ENCODE data around the gene IL13RA2. TPM values are rescaled to one million over a fixed set of nuclear protein-coding genes. Genes with fewer than 3 reads are reported as not detected.
A peak's percentile ranks its signal among the peaks of the same experiment; 100 is the strongest.

IL13RA2 gene
- polyA plus RNA-seq, 2 of the 4 experiments (the other 2 are of a cell fraction): not detected

GRCh38 chrX:114999906-115000305, 17.5 kb downstream of the IL13RA2 start:
- no peak overlapping the region for H3K27ac ChIP-seq
- H3K4me2 ChIP-seq: no peak overlapping the region
- H3K4me3 ChIP-seq: no peak overlapping the region
- ATAC-seq (no peak), DNase-seq (ENCODE audit: low read depth in 1 of 2, low spot score in 1 of 2) (no peak), FAIRE-seq (peak; percentile 23)
- no peak for TF ChIP-seq HOXB5 (CRISPR knock-in tag; IDR thresholded peaks at IDR 0.05)
- no peak for TF ChIP-seq MAZ (IDR thresholded peaks at IDR 0.05; ENCODE audit: borderline replicate concordance, low read depth, low read length)
- TF ChIP-seq MAFK (IDR thresholded peaks at IDR 0.05; ENCODE audit: partially characterized antibody): no peak
- TF ChIP-seq NFE2L2 (conservative IDR thresholded peaks at IDR 0.05; ENCODE audit: low read length): no peak
- TF ChIP-seq, protein P1, sequence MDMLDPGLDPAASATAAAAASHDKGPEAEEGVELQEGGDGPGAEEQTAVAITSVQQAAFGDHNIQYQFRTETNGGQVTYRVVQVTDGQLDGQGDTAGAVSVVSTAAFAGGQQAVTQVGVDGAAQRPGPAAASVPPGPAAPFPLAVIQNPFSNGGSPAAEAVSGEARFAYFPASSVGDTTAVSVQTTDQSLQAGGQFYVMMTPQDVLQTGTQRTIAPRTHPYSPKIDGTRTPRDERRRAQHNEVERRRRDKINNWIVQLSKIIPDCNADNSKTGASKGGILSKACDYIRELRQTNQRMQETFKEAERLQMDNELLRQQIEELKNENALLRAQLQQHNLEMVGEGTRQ (IDR thresholded peaks at IDR 0.05): no peak
- TF ChIP-seq HOXA7 (CRISPR knock-in tag; IDR thresholded peaks at IDR 0.05): no peak
- TF ChIP-seq KDM1A (IDR thresholded peaks at IDR 0.05; ENCODE audit: low read depth): no peak
- TF ChIP-seq, protein P2, sequence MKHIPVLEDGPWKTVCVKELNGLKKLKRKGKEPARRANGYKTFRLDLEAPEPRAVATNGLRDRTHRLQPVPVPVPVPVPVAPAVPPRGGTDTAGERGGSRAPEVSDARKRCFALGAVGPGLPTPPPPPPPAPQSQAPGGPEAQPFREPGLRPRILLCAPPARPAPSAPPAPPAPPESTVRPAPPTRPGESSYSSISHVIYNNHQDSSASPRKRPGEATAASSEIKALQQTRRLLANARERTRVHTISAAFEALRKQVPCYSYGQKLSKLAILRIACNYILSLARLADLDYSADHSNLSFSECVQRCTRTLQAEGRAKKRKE (CRISPR knock-in tag; IDR thresholded peaks at IDR 0.05; ENCODE audit: low read depth): no peak
- no peak for TF ChIP-seq SREBF2 (IDR thresholded peaks at IDR 0.05)
- TF ChIP-seq, protein P3, sequence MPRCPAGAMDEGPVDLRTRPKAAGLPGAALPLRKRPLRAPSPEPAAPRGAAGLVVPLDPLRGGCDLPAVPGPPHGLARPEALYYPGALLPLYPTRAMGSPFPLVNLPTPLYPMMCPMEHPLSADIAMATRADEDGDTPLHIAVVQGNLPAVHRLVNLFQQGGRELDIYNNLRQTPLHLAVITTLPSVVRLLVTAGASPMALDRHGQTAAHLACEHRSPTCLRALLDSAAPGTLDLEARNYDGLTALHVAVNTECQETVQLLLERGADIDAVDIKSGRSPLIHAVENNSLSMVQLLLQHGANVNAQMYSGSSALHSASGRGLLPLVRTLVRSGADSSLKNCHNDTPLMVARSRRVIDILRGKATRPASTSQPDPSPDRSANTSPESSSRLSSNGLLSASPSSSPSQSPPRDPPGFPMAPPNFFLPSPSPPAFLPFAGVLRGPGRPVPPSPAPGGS (IDR thresholded peaks at IDR 0.05): no peak
- TF ChIP-seq EP300 (IDR thresholded peaks at IDR 0.05): no peak
- no peak for TF ChIP-seq ZSCAN20 (CRISPR knock-in tag; IDR thresholded peaks at IDR 0.05)
- TF ChIP-seq CBX2 (IDR thresholded peaks at IDR 0.05; ENCODE audit: borderline replicate concordance, low read depth): no peak
- TF ChIP-seq, protein P4, sequence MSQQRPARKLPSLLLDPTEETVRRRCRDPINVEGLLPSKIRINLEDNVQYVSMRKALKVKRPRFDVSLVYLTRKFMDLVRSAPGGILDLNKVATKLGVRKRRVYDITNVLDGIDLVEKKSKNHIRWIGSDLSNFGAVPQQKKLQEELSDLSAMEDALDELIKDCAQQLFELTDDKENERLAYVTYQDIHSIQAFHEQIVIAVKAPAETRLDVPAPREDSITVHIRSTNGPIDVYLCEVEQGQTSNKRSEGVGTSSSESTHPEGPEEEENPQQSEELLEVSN (IDR thresholded peaks at IDR 0.05; ENCODE audit: borderline replicate concordance, low read depth): no peak
- TF ChIP-seq RNF2 (IDR thresholded peaks at IDR 0.05; ENCODE audit: borderline replicate concordance, low read depth): no peak
- ChIA-PET POLR2A (no interaction called here), CTCF (no interaction called here)
- H3K4me1 ChIP-seq: no peaks in the 10 kb centered on the region
- WGBS (ENCODE audit: missing lambda C conversion rate): 26% methylated on average over 6 of the region's 6 CpGs
- no peaks in the 10 kb centered on the region for H3K9me3 ChIP-seq

DNA sequence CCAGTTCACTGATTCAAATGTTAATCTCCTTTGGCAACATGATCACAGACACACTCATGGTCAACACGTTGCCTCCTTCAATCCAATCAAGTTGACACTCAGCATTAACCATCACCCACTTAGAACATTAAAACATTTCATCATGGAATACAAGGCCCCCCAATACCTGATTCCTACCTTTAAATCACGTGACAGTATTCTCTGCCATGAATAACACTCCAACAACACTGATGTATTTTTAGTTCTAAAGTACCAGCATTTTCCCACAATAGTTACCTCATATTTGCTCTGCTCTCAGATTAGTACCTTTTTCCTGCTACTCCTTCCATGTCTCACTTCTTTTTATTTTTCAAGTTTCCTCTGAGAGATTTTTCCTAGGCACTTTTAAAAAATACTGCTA, 19.6 kb downstream of the IL13RA2 start:
- DNase-seq (ENCODE audit: low read depth in 1 of 2, low spot score in 1 of 2) (no peak), FAIRE-seq (peak; percentile 43), ATAC-seq (no peak)
- TF ChIP-seq RFX5 (IDR thresholded peaks at IDR 0.05) (no peak), TP53 (CRISPR knock-in tag; IDR thresholded peaks at IDR 0.05) (no peak), CHD4 (IDR thresholded peaks at IDR 0.05; ENCODE audit: borderline replicate concordance) (no peak)
- 0% methylated on average over 2 of the region's 2 CpGs for WGBS (ENCODE audit: missing lambda C conversion rate)
- no peaks in the 10 kb centered on the region for H3K9me3 ChIP-seq
- ChIA-PET CTCF (no interaction called here), POLR2A (no interaction called here)
- no peaks in the 10 kb centered on the region for H3K4me1 ChIP-seq
- no peak overlapping the region for H3K4me2 ChIP-seq
- no peak overlapping the region for H3K4me3 ChIP-seq
- no peak overlapping the region for H3K27ac ChIP-seq

DNA sequence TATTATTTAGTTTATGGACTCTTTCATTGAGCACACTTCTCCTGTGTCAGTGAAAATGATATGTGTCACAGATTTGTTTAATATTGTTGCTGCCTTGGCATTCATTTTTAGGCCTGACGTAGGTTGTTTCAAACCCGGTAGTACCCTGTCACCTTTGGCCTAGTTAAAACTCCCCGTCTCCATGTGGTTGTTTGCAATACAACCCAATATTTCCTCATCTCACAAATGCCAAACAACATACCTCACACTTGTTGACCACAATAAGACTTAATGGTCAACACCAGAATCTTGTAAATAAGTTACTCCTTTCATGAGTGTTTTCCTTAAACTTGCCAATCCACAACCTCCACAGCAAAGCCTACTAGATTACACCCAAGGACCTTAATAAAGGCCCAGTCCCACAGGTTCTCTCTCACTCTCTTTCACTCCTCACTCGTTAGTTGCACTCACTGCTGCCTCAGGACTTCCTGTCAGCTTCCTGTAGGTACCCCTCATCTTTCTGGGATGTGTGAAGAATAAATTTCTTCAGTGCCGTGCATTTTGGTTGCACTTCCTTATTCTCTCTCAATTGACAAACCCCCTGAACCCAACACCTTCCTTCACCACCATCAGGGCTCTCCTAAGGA, 31.3 kb downstream of the IL13RA2 start:
- Histone ChIP-seq H3K4me2 (no peak overlapping the region), H3K27ac (no peak overlapping the region), H3K9me3 (no peaks in the 10 kb centered on the region), H3K4me3 (no peak overlapping the region), H3K4me1 (no peaks in the 10 kb centered on the region)
- FAIRE-seq (peak; percentile 91), ATAC-seq (no peak), DNase-seq (ENCODE audit: low read depth in 1 of 2, low spot score in 1 of 2) (no peak)
- TF ChIP-seq KDM1A (IDR thresholded peaks at IDR 0.05; ENCODE audit: low read depth): no peak
- POLR2A ChIA-PET: no interaction called here
- CTCF ChIA-PET: no interaction called here
- WGBS (ENCODE audit: missing lambda C conversion rate): 38% methylated on average over 5 of the region's 5 CpGs
